Astrocyte (in vitro differentiated cells and primary cell): Measurements from ENCODE around the gene TJP1. TPM values are rescaled to one million over a fixed set of nuclear protein-coding genes. Genes with fewer than 3 reads are reported as not detected.

ENCODE experiments used
- DNase-seq: peaks from one replicate; pipeline ENCODE4 v3.0.0-alpha.2; 2010; ENCODE audit warnings: low read depth
- FAIRE-seq: peaks from 2 replicates; lab custom pipeline; 2011; peaks lifted over from hg19 to GRCh38; lab: Jason Lieb, UNC
- H2AFZ ChIP-seq: 2 replicates; pipeline ENCODE4 v1.6.0; 2012; ENCODE audit warnings: low read depth, low read length, inconsistent platforms
- H3K27ac ChIP-seq: 2 replicates; pipeline ENCODE4 v1.5.1; 2011; ENCODE audit warnings: low read depth, low read length, inconsistent platforms
- H3K27me3 ChIP-seq: 2 replicates; pipeline ENCODE4 v1.6.0; 2011; ENCODE audit warnings: low read length, inconsistent platforms; ENCODE audit not compliant: insufficient read depth
- H3K36me3 ChIP-seq: 2 replicates; pipeline ENCODE4 v1.5.1; 2011; ENCODE audit warnings: low read length, inconsistent platforms; ENCODE audit not compliant: insufficient read depth
- H3K4me1 ChIP-seq: 2 replicates; pipeline ENCODE4 v1.5.1; 2011; ENCODE audit warnings: low read length, inconsistent platforms; ENCODE audit not compliant: insufficient read depth
- H3K4me2 ChIP-seq: 2 replicates; pipeline ENCODE4 v1.6.0; 2012; ENCODE audit warnings: low read length, inconsistent platforms
- H3K4me3 ChIP-seq: 2 replicates; pipeline ENCODE4 v1.5.1; 2011; ENCODE audit warnings: low read depth, mild to moderate bottlenecking, low read length, inconsistent platforms; ENCODE audit not compliant: insufficient read depth
- H3K79me2 ChIP-seq: 2 replicates; pipeline ENCODE4 v1.6.0; 2012; ENCODE audit warnings: mild to moderate bottlenecking, low read length, inconsistent platforms; ENCODE audit not compliant: insufficient read depth
- H3K9ac ChIP-seq: 2 replicates; pipeline ENCODE4 v1.6.0; 2012; ENCODE audit warnings: mild to moderate bottlenecking, low read length, inconsistent platforms
- H3K9me3 ChIP-seq: 2 replicates; pipeline ENCODE4 v1.5.1; 2012; ENCODE audit warnings: low read depth, mild to moderate bottlenecking, low read length, inconsistent platforms; ENCODE audit not compliant: insufficient read depth
- H4K20me1 ChIP-seq: 2 replicates; pipeline ENCODE4 v1.6.0; 2012; ENCODE audit warnings: low read length, inconsistent platforms; ENCODE audit not compliant: insufficient read depth
- H3K27ac Mint-ChIP-seq: one replicate; pipeline ENCODE4 v1.8.0; 2021; ENCODE audit warnings: mild to moderate bottlenecking, mixed read lengths; ENCODE audit not compliant: unreplicated experiment
- H3K27me3 Mint-ChIP-seq: one replicate; pipeline ENCODE4 v1.8.0; 2021; ENCODE audit warnings: low read depth, mixed read lengths; ENCODE audit not compliant: unreplicated experiment
- H3K36me3 Mint-ChIP-seq: one replicate; pipeline ENCODE4 v1.8.0; 2021; ENCODE audit warnings: low read depth, mixed read lengths; ENCODE audit not compliant: unreplicated experiment
- H3K4me1 Mint-ChIP-seq: one replicate; pipeline ENCODE4 v1.8.0; 2021; ENCODE audit warnings: low read depth, mixed read lengths; ENCODE audit not compliant: unreplicated experiment
- H3K4me3 Mint-ChIP-seq: one replicate; pipeline ENCODE4 v1.8.0; 2021; ENCODE audit warnings: mild to moderate bottlenecking, moderate library complexity, mixed read lengths; ENCODE audit not compliant: unreplicated experiment
- H3K9me3 Mint-ChIP-seq: one replicate; pipeline ENCODE4 v1.8.0; 2021; ENCODE audit warnings: mild to moderate bottlenecking, mixed read lengths; ENCODE audit not compliant: unreplicated experiment
- EZH2 ChIP-seq: IDR thresholded peaks from 2 replicates; pipeline ENCODE4 v1.6.1; 2012; ENCODE audit warnings: mild to moderate bottlenecking, low read length, inconsistent platforms; ENCODE audit not compliant: insufficient read depth
- total RNA-seq: library from RNA; stranded (reverse); gene quantifications from 2 replicates; pipeline ENCODE4 v1.2.1, GENCODE V29; 2021
- TF ChIP-seq, protein P1 (sequence below): IDR thresholded peaks from 2 replicates; pipeline ENCODE4 v1.5.1; 2011; ENCODE audit warnings: low read depth, mild to moderate bottlenecking, inconsistent platforms, low read length, moderate library complexity; ENCODE audit not compliant: insufficient read depth

Gene TJP1
- total RNA-seq, 1 donor from 2014 or later: 137 TPM

DNA sequence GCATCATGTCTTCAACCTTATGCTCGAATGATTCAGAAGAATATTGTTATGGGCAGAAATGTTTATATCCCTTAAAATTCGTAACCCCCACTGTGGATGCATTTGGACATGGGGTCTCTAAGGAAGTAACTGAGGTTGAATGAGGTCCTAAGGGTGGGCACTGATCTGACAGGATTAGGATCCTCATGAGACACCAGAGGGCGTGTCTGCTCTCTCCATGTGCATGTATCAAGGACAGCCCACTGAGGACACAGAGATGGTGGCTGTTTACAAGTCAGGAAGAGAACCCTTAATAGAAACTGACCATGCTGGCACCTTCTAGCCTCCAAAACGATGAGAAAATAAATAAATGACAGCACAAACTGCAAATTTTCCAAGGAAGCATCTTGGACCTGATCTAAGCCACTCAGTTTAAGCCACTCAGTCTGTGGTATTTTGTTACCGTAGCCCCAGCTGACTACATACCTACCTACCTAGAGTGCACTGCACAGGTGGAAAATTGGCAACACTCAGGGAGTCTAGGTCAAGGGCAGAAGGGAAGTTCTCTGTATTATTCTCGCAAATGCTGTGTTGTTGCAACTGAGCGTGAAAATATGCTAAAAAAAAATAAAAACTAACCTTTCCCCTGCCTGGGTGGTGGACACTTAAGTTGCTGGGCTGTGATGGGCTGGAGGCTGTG is 126.6 kb downstream of the TJP1 start:
- Mint-ChIP-seq H3K27me3 (no peaks in the 10 kb centered on the region), H3K36me3 (peaks cover 11% of the 10 kb centered on the region), H3K27ac (no peak overlapping the region), H3K4me1 (peaks cover 31% of the 10 kb centered on the region), H3K4me3 (no peak overlapping the region), H3K9me3 (no peaks in the 10 kb centered on the region)
- DNase-seq: no peak
- Histone ChIP-seq H3K27ac (no peak overlapping the region), H2AFZ (no peak overlapping the region), H3K4me2 (no peak overlapping the region), H3K9ac (no peak overlapping the region), H3K27me3 (no peaks in the 10 kb centered on the region), H3K4me3 (no peak overlapping the region), H3K36me3 (peaks cover 19% of the 10 kb centered on the region), H3K4me1 (peaks cover 14% of the 10 kb centered on the region), H3K79me2 (no peaks in the 10 kb centered on the region), H4K20me1 (no peaks in the 10 kb centered on the region), H3K9me3 (no peaks in the 10 kb centered on the region)
- TF ChIP-seq, protein P1, sequence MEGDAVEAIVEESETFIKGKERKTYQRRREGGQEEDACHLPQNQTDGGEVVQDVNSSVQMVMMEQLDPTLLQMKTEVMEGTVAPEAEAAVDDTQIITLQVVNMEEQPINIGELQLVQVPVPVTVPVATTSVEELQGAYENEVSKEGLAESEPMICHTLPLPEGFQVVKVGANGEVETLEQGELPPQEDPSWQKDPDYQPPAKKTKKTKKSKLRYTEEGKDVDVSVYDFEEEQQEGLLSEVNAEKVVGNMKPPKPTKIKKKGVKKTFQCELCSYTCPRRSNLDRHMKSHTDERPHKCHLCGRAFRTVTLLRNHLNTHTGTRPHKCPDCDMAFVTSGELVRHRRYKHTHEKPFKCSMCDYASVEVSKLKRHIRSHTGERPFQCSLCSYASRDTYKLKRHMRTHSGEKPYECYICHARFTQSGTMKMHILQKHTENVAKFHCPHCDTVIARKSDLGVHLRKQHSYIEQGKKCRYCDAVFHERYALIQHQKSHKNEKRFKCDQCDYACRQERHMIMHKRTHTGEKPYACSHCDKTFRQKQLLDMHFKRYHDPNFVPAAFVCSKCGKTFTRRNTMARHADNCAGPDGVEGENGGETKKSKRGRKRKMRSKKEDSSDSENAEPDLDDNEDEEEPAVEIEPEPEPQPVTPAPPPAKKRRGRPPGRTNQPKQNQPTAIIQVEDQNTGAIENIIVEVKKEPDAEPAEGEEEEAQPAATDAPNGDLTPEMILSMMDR: no peak
- no peak for TF ChIP-seq EZH2
- FAIRE-seq: no peak

DNA sequence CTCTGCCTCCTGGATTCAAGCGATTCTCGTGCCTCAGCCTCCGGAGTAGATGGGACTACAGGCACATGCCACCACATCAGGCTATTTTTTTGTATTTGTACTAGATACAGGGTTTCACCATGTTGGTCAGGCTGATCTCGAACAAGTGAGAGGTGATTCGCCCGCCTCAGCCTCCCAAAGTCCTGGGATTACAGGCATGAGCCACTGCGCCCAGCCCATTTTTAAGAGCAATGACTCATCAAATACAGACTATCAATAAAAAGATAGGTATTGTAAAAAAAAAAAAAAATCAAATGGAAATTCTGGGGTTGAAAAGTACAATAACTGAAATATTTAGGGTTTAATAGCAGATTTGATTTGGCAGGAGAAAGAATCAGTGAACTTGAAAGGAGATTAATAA is 129.0 kb downstream of the TJP1 start:
- H3K36me3 Mint-ChIP-seq: peaks cover 12% of the 10 kb centered on the region

DNA sequence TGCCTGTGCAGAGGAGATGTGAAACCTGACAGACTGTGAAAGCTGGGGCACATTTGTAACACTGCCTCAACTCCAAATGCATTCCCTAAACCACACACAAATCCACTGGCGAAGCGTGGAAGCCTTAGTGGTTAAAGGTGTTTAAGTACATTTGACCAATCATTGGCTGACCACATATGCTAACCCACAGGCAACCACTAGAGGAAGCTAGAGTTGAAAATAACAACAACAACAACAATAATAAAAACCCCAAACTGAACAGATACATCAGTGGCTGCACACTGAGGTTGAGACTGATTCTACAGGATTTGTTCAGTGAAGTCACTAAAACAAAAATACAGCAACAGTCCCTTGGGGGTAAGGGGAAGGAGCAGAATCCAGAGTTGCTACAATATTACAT is 129.7 kb downstream of the TJP1 start:
- Histone ChIP-seq H3K27me3 (no peaks in the 10 kb centered on the region), H2AFZ (no peak overlapping the region), H4K20me1 (no peaks in the 10 kb centered on the region), H3K4me2 (no peak overlapping the region), H3K9ac (no peak overlapping the region), H3K4me1 (peaks cover 5% of the 10 kb centered on the region), H3K36me3 (peaks cover 2% of the 10 kb centered on the region), H3K9me3 (no peaks in the 10 kb centered on the region), H3K4me3 (no peak overlapping the region), H3K27ac (no peak overlapping the region), H3K79me2 (no peaks in the 10 kb centered on the region)
- Mint-ChIP-seq H3K27me3 (no peaks in the 10 kb centered on the region), H3K27ac (no peak overlapping the region), H3K36me3 (peaks cover 10% of the 10 kb centered on the region), H3K4me1 (peaks cover 21% of the 10 kb centered on the region), H3K4me3 (no peak overlapping the region), H3K9me3 (no peaks in the 10 kb centered on the region)
- DNase-seq: no peak
- peak; percentile 58 for FAIRE-seq
- TF ChIP-seq, protein P1: peak; percentile 9
- TF ChIP-seq EZH2: no peak

More for the DNA sequence above, 129.0 kb downstream of the TJP1 start:
- Histone ChIP-seq H3K9me3 (no peaks in the 10 kb centered on the region), H3K27me3 (no peaks in the 10 kb centered on the region), H3K4me3 (no peak overlapping the region), H3K79me2 (no peaks in the 10 kb centered on the region), H4K20me1 (no peaks in the 10 kb centered on the region), H3K9ac (no peak overlapping the region), H3K27ac (no peak overlapping the region), H3K4me1 (peaks cover 10% of the 10 kb centered on the region), H3K4me2 (no peak overlapping the region), H3K36me3 (peaks cover 3% of the 10 kb centered on the region), H2AFZ (no peak overlapping the region)
- Mint-ChIP-seq H3K4me1 (peaks cover 28% of the 10 kb centered on the region), H3K9me3 (no peaks in the 10 kb centered on the region), H3K27me3 (no peaks in the 10 kb centered on the region), H3K4me3 (no peak overlapping the region), H3K27ac (no peak overlapping the region)
- DNase-seq (no peak), FAIRE-seq (no peak)
- no peak for TF ChIP-seq EZH2
- TF ChIP-seq, protein P1: no peak
